Transverse colon (tissue), 4 donors: ENCODE data around the gene ZNF688. TPM values are rescaled to one million over a fixed set of nuclear protein-coding genes. Genes with fewer than 3 reads are reported as not detected.
A peak's percentile ranks its signal among the peaks of the same experiment; 100 is the strongest.

Experiments
- DNase-seq: peaks from one replicate; pipeline ENCODE4 v3.0.0-alpha.2; 2019
- H3K27ac ChIP-seq, 4 donors: fragments of 200-600 bp; sonication (generic); 2 replicates each; pipeline ENCODE4 v1.5.1; 2016 to 2018; ENCODE audit warnings: inconsistent platforms in 4 of 4
- H3K27me3 ChIP-seq: fragments of 200-600 bp; sonication (generic); 2 replicates; pipeline ENCODE4 v1.5.1; 2017; ENCODE audit warnings: inconsistent platforms
- H3K36me3 ChIP-seq, 4 donors: fragments of 200-600 bp; sonication (generic); 2 replicates each; pipeline ENCODE4 v1.5.1; 2017 to 2019; ENCODE audit warnings: inconsistent platforms in 4 of 4
- H3K4me1 ChIP-seq, 4 donors: fragments of 200-600 bp; sonication (generic); 2 replicates each; pipeline ENCODE4 v1.5.1; 2017 to 2020; ENCODE audit warnings: inconsistent platforms in 4 of 4
- H3K4me3 ChIP-seq, 4 donors: fragments of 200-600 bp; sonication (generic); 1 replicate in 1 of 4; 2 replicates in 3 of 4; pipeline versions ENCODE4 v1.5.1 to v1.6.1; 2017 to 2019; ENCODE audit warnings: inconsistent platforms in 4 of 4
- H3K9me3 ChIP-seq, 2 donors: fragments of 200-600 bp; sonication (generic); 2 replicates each; pipeline ENCODE4 v1.5.1; 2017 to 2019; ENCODE audit warnings: inconsistent platforms in 2 of 2
- CTCF ChIP-seq, 5 experiments: fragments of 200-600 bp in 3 of 5; fragments of 450-650 bp in 2 of 5; sonication (generic) in 3 of 5; IDR thresholded peaks; 1 replicate in 2 of 5; 2 replicates in 3 of 5; pipeline ENCODE4 v1.5.1; 2016 to 2017; ENCODE audit warnings: antibody characterized with exemption in 5 of 5, inconsistent platforms in 3 of 5, mild to moderate bottlenecking in 2 of 5, moderate library complexity in 1 of 5
- EP300 ChIP-seq: sonication (generic); formaldehyde crosslinking; IDR thresholded peaks from one replicate; pipeline ENCODE4 v1.6.1; 2017; ENCODE audit warnings: antibody characterized with exemption, low read depth
- POLR2A ChIP-seq: fragments of 450-650 bp; IDR thresholded peaks from one replicate; pipeline ENCODE4 v1.6.1; 2016; ENCODE audit warnings: antibody characterized with exemption, mild to moderate bottlenecking, moderate library complexity
- POLR2AphosphoS5 ChIP-seq, 3 donors: sonication (generic); formaldehyde crosslinking; IDR thresholded peaks; one replicate each; pipeline ENCODE4 v1.6.1; 2016; ENCODE audit warnings: antibody characterized with exemption in 3 of 3
- WGBS, 2 donors: methylation state at CpG; one replicate each; pipeline ENCODE4 v1.1.5; 2018; ENCODE audit warnings: low coverage in 1 of 2; 5-methylcytosine and 5-hydroxymethylcytosine counted together
- in situ Hi-C, 4 donors: fragments of 200-750 bp; cut with MboI; loops; one replicate each; pipeline versions ENCODE4 v1.15.0 to v1.15.1; 2017; ENCODE audit warnings: low sequenced_read_pairs in 3 of 4, low pct_ligation_motif_present in 1 of 4, low pct_unique_long_range_greater_than_20kb in 1 of 4
- intact Hi-C: fragments of 100-400 bp; cut with DNase I; formaldehyde crosslinking; loops from one replicate; pipeline ENCODE4 v1.15.1; 2023; ENCODE audit warnings: low total_unique reads
- total RNA-seq, 4 donors: library from RNA; depleted of rRNA; stranded (reverse); fragments of >200 nt; gene quantifications; one replicate each; pipeline ENCODE4 v1.1.0, GENCODE V29; 2016

The ZNF688 gene
- total RNA-seq: 10 to 100 TPM; 22.9 to 64.3 (median 43.5) TPM

- in situ Hi-C loops: loop anchor here in 2 of 4 donors (10.0 to 25.0 kb wide), 2 partner anchors 63 to 134 kb away; partner anchors contain the start of genes DCTPP1 (in 1 of the 2) and SEPHS2 (in 1 of the 2)
- peak; percentile 96 for DNase-seq
- 0% methylated on average over 61 of the region's 67 CpGs; no CpG with 5 or more reads in 1 of the 2 donors for WGBS, 2 donors
Measured at GRCh38 chr16:30571445-30572322, at the start of gene ZNF688. Gene ZNF688, minus strand, starts transcription at chr16:30571714. Its CDS starts 85 bp downstream, at chr16:30571629.

GRCh38 chr16:30620169-30620568 lies 48.7 kb upstream of the ZNF688 start:
- peaks cover 0 to 3% (median 0%) of the 10 kb centered on the region in 4 donors for H3K4me1 ChIP-seq
- in situ Hi-C loops (no loop called here), intact Hi-C loops (loop anchor here (10.0 kb wide), 1 partner anchor 45 kb away; the partner anchor contains the start of gene ZNF688)
- no peak overlapping the region for H3K4me3 ChIP-seq
- no peak overlapping the region for H3K27ac ChIP-seq
- no peaks in the 10 kb centered on the region for H3K36me3 ChIP-seq
- H3K27me3 ChIP-seq: no peaks in the 10 kb centered on the region
- DNase-seq: no peak
- TF ChIP-seq POLR2AphosphoS5 (IDR thresholded peaks at IDR 0.05) (no peak), CTCF (IDR thresholded peaks at IDR 0.05) (no peak), EP300 (no peak)
- WGBS, 2 donors: 17 to 61% methylated on average over 1 to 3 of the region's 3 CpGs
- no peaks in the 10 kb centered on the region for H3K9me3 ChIP-seq

More at GRCh38 chr16:30571445-30572322, at the start of gene ZNF688:
- peak within 1 kb of the TSS; percentile 99 to 100 (median 99) for H3K27ac ChIP-seq
- no peaks in the 10 kb centered on the region for H3K27me3 ChIP-seq
- no peaks in the 10 kb centered on the region for H3K36me3 ChIP-seq
- peaks cover 12 to 34% (median 24%) of the 10 kb centered on the region in 4 donors for H3K4me1 ChIP-seq
- H3K9me3 ChIP-seq: no peaks in the 10 kb centered on the region
- intact Hi-C loops: loop anchor here (10.0 kb wide), 1 partner anchor 53 kb away; no protein-coding TSS in a partner anchor
- peak within 1 kb of the TSS; percentile 81 to 92 (median 82) for H3K4me3 ChIP-seq
- TF ChIP-seq POLR2AphosphoS5 (IDR thresholded peaks at IDR 0.05) (peak; percentile 66 to 84 (median 73)), POLR2A (peak; percentile 74), EP300 (no peak), CTCF (IDR thresholded peaks at IDR 0.05) (peak in 1 of 5 experiments; percentile 39)

- intact Hi-C loops (loop anchor here (10.0 kb wide), 1 partner anchor 45 kb away; the partner anchor contains the start of gene ZNF688), in situ Hi-C loops (no loop called here)
- peaks cover 0 to 6% (median 0%) of the 10 kb centered on the region in 4 donors for H3K4me1 ChIP-seq
- WGBS, 2 donors: 88 to 94% methylated on average over 3 to 5 of the region's 5 CpGs
- no peaks in the 10 kb centered on the region for H3K9me3 ChIP-seq
- TF ChIP-seq EP300 (no peak), POLR2AphosphoS5 (IDR thresholded peaks at IDR 0.05) (no peak), POLR2A (no peak), CTCF (IDR thresholded peaks at IDR 0.05) (no peak)
- H3K27me3 ChIP-seq: no peaks in the 10 kb centered on the region
- no peak overlapping the region for H3K27ac ChIP-seq
- H3K36me3 ChIP-seq: no peaks in the 10 kb centered on the region
- H3K4me3 ChIP-seq: no peak overlapping the region
- no peak for DNase-seq
Measured at GRCh38 chr16:30619638-30620037, 48.1 kb upstream of the ZNF688 start.

GRCh38 chr16:30619202-30619601 lies 47.7 kb upstream of the ZNF688 start:
- no peaks in the 10 kb centered on the region for H3K36me3 ChIP-seq
- intact Hi-C loops (no loop called here), in situ Hi-C loops (no loop called here)
- H3K9me3 ChIP-seq: no peaks in the 10 kb centered on the region
- H3K4me1 ChIP-seq: peaks cover 0 to 6% (median 0%) of the 10 kb centered on the region in 4 donors
- H3K27me3 ChIP-seq: no peaks in the 10 kb centered on the region
- no peak overlapping the region for H3K27ac ChIP-seq
- TF ChIP-seq CTCF (IDR thresholded peaks at IDR 0.05) (no peak), POLR2AphosphoS5 (IDR thresholded peaks at IDR 0.05) (no peak), EP300 (no peak), POLR2A (no peak)
- WGBS, 2 donors: 75 to 92% methylated on average over 4 of the region's 4 CpGs
- DNase-seq: no peak
- H3K4me3 ChIP-seq: no peak overlapping the region
